Endothelial cell of umbilical vein (primary cell): ENCODE data around the gene KCND2. TPM values are rescaled to one million over a fixed set of nuclear protein-coding genes. Genes with fewer than 3 reads are reported as not detected.

Source experiments
- BruUV-seq: library from RNA; stranded (reverse); fragments of 400-500 nt; replicated peaks from 2 replicates; lab custom pipeline; 2021; lab: Mats Ljungman, UMichigan
- CTCF ChIA-PET: fragments of 300-600, 350-600 bp; sonication (Branson Sonifier 250); formaldehyde crosslinking; loops from one replicate; lab custom pipeline; 2021; ENCODE audit warnings: antibody characterized with exemption, inconsistent platforms; lab: Charles Lee
- POLR2A ChIA-PET: fragments of 300-600, 350-600 bp; sonication (Branson Sonifier 250); formaldehyde crosslinking; loops from one replicate; lab custom pipeline; 2021; ENCODE audit warnings: antibody characterized with exemption, inconsistent platforms; lab: Charles Lee
- DNase-seq: peaks from one replicate; pipeline ENCODE4 v3.0.0-alpha.2; 2011; ENCODE audit warnings: low read depth, low spot score
- FAIRE-seq: peaks from 2 replicates; lab custom pipeline; 2011; peaks lifted over from hg19 to GRCh38; lab: Jason Lieb, UNC
- H2AFZ ChIP-seq: 2 replicates; pipeline ENCODE4 v1.6.0; 2012; ENCODE audit warnings: low read depth, low read length, control low read depth, inconsistent platforms
- H3K27ac ChIP-seq: 2 replicates; pipeline ENCODE4 v1.5.1; 2011; ENCODE audit warnings: low read depth, mild to moderate bottlenecking, control low read depth, low read length, moderate library complexity; ENCODE audit not compliant: insufficient read depth
- H3K27me3 ChIP-seq, 2 experiments: 2 replicates each; pipeline versions ENCODE4 v1.6.0 to v1.6.1; 2011; ENCODE audit warnings: low read length in 2 of 2, mixed read lengths in 1 of 2; ENCODE audit not compliant: control insufficient read depth in 2 of 2, insufficient read depth in 2 of 2
- H3K36me3 ChIP-seq, 2 experiments: 2 replicates in 1 of 2; 3 replicates in 1 of 2; pipeline ENCODE4 v1.5.1; 2011; ENCODE audit warnings: low read length in 2 of 2, mild to moderate bottlenecking in 1 of 2, moderate library complexity in 1 of 2; ENCODE audit not compliant: control insufficient read depth in 2 of 2, insufficient read depth in 2 of 2; ENCODE audit errors: extremely low read depth in 1 of 2
- H3K4me1 ChIP-seq: 3 replicates; pipeline ENCODE4 v1.5.1; 2011; ENCODE audit warnings: mild to moderate bottlenecking, low read length; ENCODE audit not compliant: control insufficient read depth, insufficient read depth; ENCODE audit errors: extremely low read depth
- H3K4me2 ChIP-seq: 2 replicates; pipeline ENCODE4 v1.6.1; 2011; ENCODE audit warnings: low read length, control low read depth, mixed read lengths; ENCODE audit not compliant: insufficient read depth
- H3K4me3 ChIP-seq, 3 experiments: fragments of 200-600 bp in 1 of 3; sonication (generic), shearing (Covaris generic) in 1 of 3; replicated peaks in 1 of 3; 2 replicates each; pipeline ENCODE4 v1.5.1; 2011 to 2016; ENCODE audit warnings: control low read depth in 3 of 3, low read length in 3 of 3, mild to moderate bottlenecking in 2 of 3, inconsistent platforms in 1 of 3, low read depth in 1 of 3, moderate library complexity in 1 of 3; ENCODE audit not compliant: insufficient read depth in 1 of 3
- H3K79me2 ChIP-seq: 2 replicates; pipeline ENCODE4 v1.6.0; 2012; ENCODE audit warnings: low read length, inconsistent platforms; ENCODE audit not compliant: control insufficient read depth, insufficient read depth
- H3K9ac ChIP-seq: replicated peaks from 2 replicates; pipeline ENCODE3; 2011; ENCODE audit warnings: low read length, control low read depth; ENCODE audit not compliant: insufficient read depth; ENCODE audit errors: extremely low read depth
- H3K9me1 ChIP-seq: replicated peaks from 3 replicates; pipeline ENCODE4 v1.6.0; 2011; ENCODE audit warnings: mild to moderate bottlenecking, low read length; ENCODE audit not compliant: control insufficient read depth, insufficient read depth; ENCODE audit errors: extremely low read depth
- H3K9me3 ChIP-seq: replicated peaks from 2 replicates; pipeline ENCODE4 v1.5.1; 2012; ENCODE audit warnings: low read length, inconsistent platforms; ENCODE audit not compliant: control insufficient read depth, insufficient read depth
- H4K20me1 ChIP-seq: replicated peaks from 2 replicates; pipeline ENCODE3; 2011; ENCODE audit warnings: mild to moderate bottlenecking, low read length; ENCODE audit not compliant: control insufficient read depth, insufficient read depth; ENCODE audit errors: extremely low read depth
- CTCF ChIP-seq, 2 donors: IDR thresholded peaks; 1 replicate in 1 of 2; 2 replicates in 1 of 2; pipeline ENCODE4 v1.5.1; 2011; ENCODE audit warnings: low read length in 2 of 2, mild to moderate bottlenecking in 2 of 2, moderate library complexity in 2 of 2, control low read depth in 1 of 2, inconsistent platforms in 1 of 2, low read depth in 1 of 2; ENCODE audit not compliant: insufficient read depth in 1 of 2; ENCODE audit errors: extremely low read depth in 1 of 2
- EZH2 ChIP-seq: IDR thresholded peaks from 2 replicates; pipeline ENCODE4 v1.6.1; 2012; ENCODE audit warnings: borderline replicate concordance, low read depth, mild to moderate bottlenecking, moderate library complexity, low read length, inconsistent platforms; ENCODE audit not compliant: severe bottlenecking
- FOS ChIP-seq: IDR thresholded peaks from 2 replicates; pipeline ENCODE4 v1.6.1; 2011; ENCODE audit warnings: mild to moderate bottlenecking, low read length, moderate library complexity, borderline replicate concordance; ENCODE audit not compliant: insufficient read depth
- GATA2 ChIP-seq: IDR thresholded peaks from 2 replicates; pipeline ENCODE4 v1.7.0; 2011; ENCODE audit warnings: low read depth, mild to moderate bottlenecking, moderate library complexity, mixed read lengths, low read length; ENCODE audit not compliant: insufficient read length, insufficient read depth
- JUN ChIP-seq: IDR thresholded peaks from 2 replicates; pipeline ENCODE4 v1.6.1; 2011; ENCODE audit warnings: borderline replicate concordance, low read depth; ENCODE audit not compliant: insufficient read length, insufficient read depth
- MYC ChIP-seq: IDR thresholded peaks from one replicate; pipeline ENCODE4 v1.6.1; 2011; ENCODE audit warnings: mild to moderate bottlenecking, low read depth, low read length
- POLR2A ChIP-seq: IDR thresholded peaks from 2 replicates; pipeline ENCODE4 v1.6.1; 2012; ENCODE audit warnings: low read depth, mild to moderate bottlenecking, control low read depth, low read length
- POLR2AphosphoS5 ChIP-seq: IDR thresholded peaks from 2 replicates; pipeline ENCODE4 v1.6.1; 2012; ENCODE audit warnings: low read depth, mild to moderate bottlenecking, control low read depth, low read length, moderate library complexity; ENCODE audit not compliant: insufficient read depth
- dilution Hi-C: fragments of 300-500 bp; cut with MboI; formaldehyde crosslinking; loops from one replicate; pipeline ENCODE4 v1.15.0; 2019; ENCODE audit warnings: low sequenced_read_pairs; ENCODE audit not compliant: extremely low pct_ligation_motif_present
- intact Hi-C: fragments of 100-400 bp; cut with micrococcal nuclease; formaldehyde crosslinking; loops from one replicate; pipeline ENCODE4 v1.10.0; 2022
- polyA plus RNA-seq, 4 experiments: library from polyadenylated mRNA; depleted of rRNA in 3 of 4; stranded (reverse) in 3 of 4; unstranded in 1 of 4; fragments of >200 nt; gene quantifications; 2 replicates each; pipeline versions ENCODE4 v1.2.1 to v1.2.3, GENCODE V29; 2011 to 2012; ENCODE audit warnings: missing spikeins in 1 of 4
- total RNA-seq: library from RNA; stranded (reverse); gene quantifications from 2 replicates; pipeline ENCODE4 v1.2.3, GENCODE V29; 2021
- TF ChIP-seq, protein P1 (sequence below): IDR thresholded peaks from 2 replicates; pipeline ENCODE4 v1.6.1; 2011; ENCODE audit not compliant: insufficient read depth, insufficient read length

Gene KCND2
- total and polyA plus RNA-seq, 2 donors (not counting 3 experiments of a cell fraction or from before 2014, with no cell fraction given), result not detected

DNA sequence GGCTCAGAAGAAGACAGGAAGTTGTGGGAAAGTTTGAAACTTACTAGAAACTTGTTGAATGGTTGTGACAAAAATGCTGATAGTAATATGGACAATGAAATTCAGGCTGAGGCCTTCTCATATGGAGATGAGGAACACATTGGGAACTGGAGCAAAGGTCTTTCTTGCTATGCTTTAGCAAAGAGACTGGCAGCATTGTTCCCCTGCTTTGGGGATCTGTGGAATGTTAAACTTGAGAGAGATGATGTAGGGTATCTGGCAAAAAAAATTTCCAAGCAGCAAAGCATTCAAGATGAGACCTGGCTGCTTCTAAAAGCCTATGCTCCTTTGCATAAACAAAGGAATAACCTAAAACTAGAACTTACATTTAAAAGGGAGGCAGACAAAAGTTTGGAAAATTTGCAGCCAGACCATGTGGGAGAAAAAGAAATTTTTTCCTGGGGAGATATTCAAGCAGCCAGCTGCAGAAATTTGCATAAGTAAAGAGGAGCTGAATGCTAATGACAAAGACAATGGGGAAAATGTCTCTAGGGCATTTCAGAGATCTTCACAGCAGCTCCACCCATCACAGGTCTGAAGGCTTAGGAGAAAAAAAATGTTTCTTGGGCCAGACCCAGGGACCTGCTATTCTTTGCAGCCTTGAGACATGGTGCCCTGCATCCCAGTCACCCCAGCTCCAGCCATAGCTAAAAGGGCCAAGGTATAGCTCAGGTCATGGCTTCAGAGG, 16.5 kb upstream of the KCND2 start:
- Histone ChIP-seq H2AFZ (no peak overlapping the region), H3K4me2 (no peak overlapping the region), H3K9me3 (no peaks in the 10 kb centered on the region), H4K20me1 (no peaks in the 10 kb centered on the region), H3K27ac (no peak overlapping the region), H3K36me3 (no peaks in the 10 kb centered on the region), H3K4me1 (no peaks in the 10 kb centered on the region), H3K27me3 (no peaks in the 10 kb centered on the region), H3K9me1 (no peaks in the 10 kb centered on the region), H3K9ac (no peak overlapping the region), H3K79me2 (no peaks in the 10 kb centered on the region), H3K4me3 (no peak overlapping the region)
- no peak for DNase-seq
- CTCF ChIA-PET, result no interaction called here
- TF ChIP-seq, protein P1, sequence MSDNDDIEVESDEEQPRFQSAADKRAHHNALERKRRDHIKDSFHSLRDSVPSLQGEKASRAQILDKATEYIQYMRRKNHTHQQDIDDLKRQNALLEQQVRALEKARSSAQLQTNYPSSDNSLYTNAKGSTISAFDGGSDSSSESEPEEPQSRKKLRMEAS, result no peak
- TF ChIP-seq POLR2A (no peak), MYC (no peak), FOS (no peak), EZH2 (no peak), JUN (no peak), CTCF (IDR thresholded peaks at IDR 0.05; ENCODE audit: extremely low read depth in 1 of 2, insufficient read depth in 1 of 2, low read depth in 1 of 2, low read length in 2 of 2) (no peak), POLR2AphosphoS5 (no peak), GATA2 (no peak)
- no peak for FAIRE-seq
- dilution Hi-C loops, result no loop called here
- POLR2A ChIA-PET, result no interaction called here
- BruUV-seq, result no TSS peak
- intact Hi-C loops, result no loop called here
